Osteoblast (primary cell): ENCODE measurements around the gene KLHL6. TPM values are rescaled to one million over a fixed set of nuclear protein-coding genes. Genes with fewer than 3 reads are reported as not detected.

Experiments used
- DNase-seq: peaks from one replicate; pipeline ENCODE4 v3.0.0; 2011; ENCODE audit warnings: low spot score, mixed read lengths; ENCODE audit not compliant: insufficient read length; ENCODE audit errors: missing footprints
- H2AFZ ChIP-seq: 2 replicates; pipeline ENCODE4 v1.6.0; 2011; ENCODE audit warnings: mild to moderate bottlenecking, low read length
- H3K27ac ChIP-seq: 2 replicates; pipeline ENCODE4 v1.5.1; 2011; ENCODE audit warnings: mild to moderate bottlenecking, low read depth, low read length, moderate library complexity
- H3K27me3 ChIP-seq: 2 replicates; pipeline ENCODE4 v1.6.0; 2012; ENCODE audit warnings: mild to moderate bottlenecking, control low read depth, inconsistent platforms, low read length, moderate library complexity; ENCODE audit not compliant: insufficient read depth
- H3K36me3 ChIP-seq: 2 replicates; pipeline ENCODE4 v1.5.1; 2011; ENCODE audit warnings: mild to moderate bottlenecking, low read length, control low read depth, moderate library complexity; ENCODE audit not compliant: insufficient read depth
- H3K4me1 ChIP-seq: 2 replicates; pipeline ENCODE4 v1.5.1; 2011; ENCODE audit warnings: mild to moderate bottlenecking, low read length, control low read depth, moderate library complexity; ENCODE audit not compliant: insufficient read depth
- H3K4me2 ChIP-seq: 2 replicates; pipeline ENCODE4 v1.6.0; 2011; ENCODE audit warnings: mild to moderate bottlenecking, low read length; ENCODE audit not compliant: insufficient read depth
- H3K4me3 ChIP-seq: fragments of 200-600 bp; sonication (generic); 3 replicates; pipeline ENCODE4 v1.5.1; 2012; ENCODE audit warnings: mild to moderate bottlenecking, low read length, inconsistent platforms; ENCODE audit not compliant: insufficient read depth
- H3K79me2 ChIP-seq: 2 replicates; pipeline ENCODE4 v1.6.0; 2012; ENCODE audit warnings: mild to moderate bottlenecking, low read length, control low read depth, inconsistent platforms; ENCODE audit not compliant: insufficient read depth
- H3K9me3 ChIP-seq: 2 replicates; pipeline ENCODE4 v1.5.1; 2011; ENCODE audit warnings: low read depth, low read length, control low read depth
- H4K20me1 ChIP-seq: 2 replicates; pipeline ENCODE4 v1.6.0; 2012; ENCODE audit warnings: mild to moderate bottlenecking, low read length, control low read depth; ENCODE audit not compliant: insufficient read depth
- total RNA-seq: library from RNA; depleted of rRNA; stranded (reverse); fragments of >200 nt; gene quantifications from 2 replicates; pipeline ENCODE4 v1.2.3, GENCODE V29; 2012
- TF ChIP-seq, protein P1 (sequence below): IDR thresholded peaks from 2 replicates; pipeline ENCODE4 v1.5.1; 2011; ENCODE audit warnings: mild to moderate bottlenecking, low read depth, low read length, moderate library complexity; ENCODE audit errors: extremely low read depth

Gene KLHL6
- total RNA-seq, 1 donor: under 0.01 TPM

- no peak overlapping the region for H3K4me3 ChIP-seq
- H3K27ac ChIP-seq: no peak overlapping the region
- no peaks in the 10 kb centered on the region for H4K20me1 ChIP-seq
- H3K79me2 ChIP-seq: no peaks in the 10 kb centered on the region
- TF ChIP-seq, protein P1, sequence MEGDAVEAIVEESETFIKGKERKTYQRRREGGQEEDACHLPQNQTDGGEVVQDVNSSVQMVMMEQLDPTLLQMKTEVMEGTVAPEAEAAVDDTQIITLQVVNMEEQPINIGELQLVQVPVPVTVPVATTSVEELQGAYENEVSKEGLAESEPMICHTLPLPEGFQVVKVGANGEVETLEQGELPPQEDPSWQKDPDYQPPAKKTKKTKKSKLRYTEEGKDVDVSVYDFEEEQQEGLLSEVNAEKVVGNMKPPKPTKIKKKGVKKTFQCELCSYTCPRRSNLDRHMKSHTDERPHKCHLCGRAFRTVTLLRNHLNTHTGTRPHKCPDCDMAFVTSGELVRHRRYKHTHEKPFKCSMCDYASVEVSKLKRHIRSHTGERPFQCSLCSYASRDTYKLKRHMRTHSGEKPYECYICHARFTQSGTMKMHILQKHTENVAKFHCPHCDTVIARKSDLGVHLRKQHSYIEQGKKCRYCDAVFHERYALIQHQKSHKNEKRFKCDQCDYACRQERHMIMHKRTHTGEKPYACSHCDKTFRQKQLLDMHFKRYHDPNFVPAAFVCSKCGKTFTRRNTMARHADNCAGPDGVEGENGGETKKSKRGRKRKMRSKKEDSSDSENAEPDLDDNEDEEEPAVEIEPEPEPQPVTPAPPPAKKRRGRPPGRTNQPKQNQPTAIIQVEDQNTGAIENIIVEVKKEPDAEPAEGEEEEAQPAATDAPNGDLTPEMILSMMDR: peak; percentile 36
- no peak overlapping the region for H2AFZ ChIP-seq
- H3K4me1 ChIP-seq: no peaks in the 10 kb centered on the region
- no peak overlapping the region for H3K4me2 ChIP-seq
- DNase-seq: no peak
- no peaks in the 10 kb centered on the region for H3K9me3 ChIP-seq
- H3K36me3 ChIP-seq: no peaks in the 10 kb centered on the region
- H3K27me3 ChIP-seq: peaks cover 10% of the 10 kb centered on the region
Measured at GRCh38 chr3:183591881-183592521, 36.5 kb upstream of the KLHL6 start.

DNA sequence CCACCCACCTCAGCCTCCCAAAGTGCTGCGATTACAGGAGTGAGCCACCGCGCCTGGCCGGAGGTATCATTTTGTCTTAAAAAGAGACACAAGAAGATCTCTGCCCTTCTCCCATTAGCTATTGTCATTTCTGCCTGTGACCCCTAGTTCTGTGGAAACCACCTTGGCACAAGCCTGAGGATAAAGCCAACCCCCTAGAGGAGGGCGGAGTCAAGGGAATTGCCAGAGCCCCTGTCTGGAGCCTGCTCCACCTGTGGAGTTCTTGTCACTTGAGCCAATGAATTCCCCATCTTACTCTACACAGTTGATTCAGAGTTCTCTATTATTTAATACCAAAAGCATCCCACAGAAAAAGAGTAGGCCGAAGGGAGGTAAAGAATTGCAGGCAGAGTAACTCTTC is 34.9 kb upstream of the KLHL6 start:
- TF ChIP-seq, protein P1: no peak

GRCh38 chr3:183587336-183587735 is 31.8 kb upstream of the KLHL6 start:
- TF ChIP-seq, protein P1: no peak
- no peak overlapping the region for H3K27ac ChIP-seq
- H3K4me2 ChIP-seq: no peak overlapping the region
- no peak overlapping the region for H2AFZ ChIP-seq
- H3K4me1 ChIP-seq: no peaks in the 10 kb centered on the region
- H3K79me2 ChIP-seq: no peaks in the 10 kb centered on the region
- H4K20me1 ChIP-seq: no peaks in the 10 kb centered on the region
- H3K4me3 ChIP-seq: no peak overlapping the region
- no peak for DNase-seq
- H3K36me3 ChIP-seq: no peaks in the 10 kb centered on the region
- peaks cover 10% of the 10 kb centered on the region for H3K27me3 ChIP-seq
- H3K9me3 ChIP-seq: no peaks in the 10 kb centered on the region

More for the DNA sequence above, 34.9 kb upstream of the KLHL6 start:
- no peaks in the 10 kb centered on the region for H4K20me1 ChIP-seq
- DNase-seq: no peak
- no peak overlapping the region for H3K27ac ChIP-seq
- H3K4me3 ChIP-seq: no peak overlapping the region
- no peaks in the 10 kb centered on the region for H3K79me2 ChIP-seq
- H3K9me3 ChIP-seq: no peaks in the 10 kb centered on the region
- no peaks in the 10 kb centered on the region for H3K36me3 ChIP-seq
- H3K4me1 ChIP-seq: no peaks in the 10 kb centered on the region
- H3K27me3 ChIP-seq: peaks cover 10% of the 10 kb centered on the region
- no peak overlapping the region for H3K4me2 ChIP-seq
- H2AFZ ChIP-seq: no peak overlapping the region

GRCh38 chr3:183586477-183586876 is 31.0 kb upstream of the KLHL6 start:
- no peaks in the 10 kb centered on the region for H3K4me1 ChIP-seq
- no peaks in the 10 kb centered on the region for H3K9me3 ChIP-seq
- H3K27me3 ChIP-seq: peaks cover 10% of the 10 kb centered on the region
- H3K36me3 ChIP-seq: no peaks in the 10 kb centered on the region
- no peak overlapping the region for H3K4me2 ChIP-seq
- H2AFZ ChIP-seq: no peak overlapping the region
- H4K20me1 ChIP-seq: no peaks in the 10 kb centered on the region
- no peak for DNase-seq
- no peak overlapping the region for H3K27ac ChIP-seq
- no peaks in the 10 kb centered on the region for H3K79me2 ChIP-seq
- no peak overlapping the region for H3K4me3 ChIP-seq
- TF ChIP-seq, protein P1: no peak
